ENCODE data around the gene ADGRB2.
A peak's percentile ranks its signal among the peaks of the same experiment; 100 is the strongest.

Gene ADGRB2

DNA sequence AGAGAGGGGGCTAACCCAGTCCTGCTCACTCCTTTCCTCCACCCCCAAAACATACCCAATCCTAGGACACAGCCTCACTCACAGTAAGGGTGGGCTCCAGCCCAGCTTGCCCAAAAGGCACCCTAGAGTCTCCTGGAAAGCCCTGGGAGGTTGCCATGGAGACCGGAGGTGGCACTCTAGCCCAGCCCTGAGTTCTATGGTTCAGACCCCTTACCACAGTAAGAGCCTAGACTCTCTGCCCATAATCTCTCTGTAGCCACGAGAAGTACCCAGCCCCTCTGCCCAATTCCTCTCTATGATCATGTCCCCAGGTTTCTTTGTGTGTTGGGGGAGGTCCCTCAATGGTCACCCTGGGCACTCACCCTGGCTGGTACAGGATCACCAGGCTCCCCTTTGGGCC, 74.8 kb downstream of the ADGRB2 start:
- H3K36me3 ChIP-seq (ENCODE audit: control insufficient read depth, insufficient read depth, low read length): peaks cover 4% of the 10 kb centered on the region
- H3K27ac ChIP-seq (ENCODE audit: low read depth, low read length): no peak overlapping the region
- no peak overlapping the region for H3K4me3 ChIP-seq (ENCODE audit: low read length)
- H3K4me1 ChIP-seq (ENCODE audit: control insufficient read depth, insufficient read depth, low read length): peaks cover 15% of the 10 kb centered on the region
- no peak overlapping the region for H3K9ac ChIP-seq (ENCODE audit: low read length)
- H3K27me3 ChIP-seq (ENCODE audit: control insufficient read depth, insufficient read depth, low read length): no peaks in the 10 kb centered on the region

DNA sequence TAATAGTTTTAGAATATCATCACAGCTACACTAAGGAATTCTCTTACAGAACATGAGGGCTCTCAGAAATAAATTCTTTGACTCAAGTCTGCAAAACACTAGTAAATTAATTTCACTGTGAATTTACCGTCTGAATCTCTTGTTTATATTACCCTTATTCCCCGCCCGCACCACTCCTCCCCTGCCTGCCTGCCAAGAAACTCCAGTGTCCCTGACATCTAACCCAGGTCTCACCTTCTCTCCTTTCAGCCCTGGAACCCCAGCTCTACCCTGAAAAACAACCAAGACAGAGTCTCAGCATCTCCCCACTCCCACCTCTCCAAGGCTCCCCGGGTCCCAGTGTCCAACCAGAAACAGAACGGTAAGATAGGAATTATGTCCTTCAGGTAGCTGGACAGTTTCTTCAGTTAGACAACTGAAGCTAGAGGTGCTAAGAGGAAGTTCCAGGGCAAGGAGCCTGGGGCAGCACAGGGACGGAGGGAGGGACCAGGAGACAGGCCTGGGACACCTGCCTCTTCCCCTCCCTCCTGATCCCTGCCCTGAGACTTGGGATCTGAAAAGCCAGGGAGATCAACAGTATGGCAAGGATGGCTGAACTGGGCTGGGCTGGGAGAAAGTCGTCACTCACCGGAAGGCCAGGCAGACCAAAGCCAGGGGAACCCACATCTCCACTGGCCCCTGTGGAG, 75.8 kb downstream of the ADGRB2 start:
- no peak overlapping the region for H3K9ac ChIP-seq (ENCODE audit: low read length)
- H3K27me3 ChIP-seq (ENCODE audit: control insufficient read depth, insufficient read depth, low read length): no peaks in the 10 kb centered on the region
- peak overlapping the region; percentile 58 for H3K27ac ChIP-seq (ENCODE audit: low read depth, low read length)
- peaks cover 15% of the 10 kb centered on the region for H3K4me1 ChIP-seq (ENCODE audit: control insufficient read depth, insufficient read depth, low read length)
- no peak overlapping the region for H3K4me3 ChIP-seq (ENCODE audit: low read length)
- peaks cover 4% of the 10 kb centered on the region for H3K36me3 ChIP-seq (ENCODE audit: control insufficient read depth, insufficient read depth, low read length)

DNA sequence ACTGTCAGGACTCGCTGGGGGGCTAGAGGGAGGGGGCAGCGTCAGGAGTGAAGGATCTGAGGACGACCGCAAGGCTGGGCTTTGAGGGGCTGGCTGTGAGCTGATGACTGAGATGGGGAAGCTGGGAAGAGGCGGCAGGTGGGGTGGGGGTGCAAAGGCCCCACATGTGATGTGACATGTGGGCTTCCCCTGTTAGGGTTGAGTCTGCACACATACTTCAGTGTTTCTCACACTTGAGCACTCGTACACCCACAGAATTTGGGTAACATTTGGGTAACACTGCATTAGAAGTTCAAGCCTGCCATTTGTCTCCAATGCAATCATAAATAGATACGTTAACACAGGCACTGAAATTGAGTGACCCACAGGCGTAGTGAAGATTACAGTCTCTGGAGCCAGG, 76.5 kb downstream of the ADGRB2 start:
- H3K27me3 ChIP-seq (ENCODE audit: control insufficient read depth, insufficient read depth, low read length): no peaks in the 10 kb centered on the region
- peaks cover 4% of the 10 kb centered on the region for H3K36me3 ChIP-seq (ENCODE audit: control insufficient read depth, insufficient read depth, low read length)
- peak overlapping the region; percentile 38 for H3K27ac ChIP-seq (ENCODE audit: low read depth, low read length)
- no peak overlapping the region for H3K9ac ChIP-seq (ENCODE audit: low read length)
- no peak overlapping the region for H3K4me3 ChIP-seq (ENCODE audit: low read length)
- peaks cover 15% of the 10 kb centered on the region for H3K4me1 ChIP-seq (ENCODE audit: control insufficient read depth, insufficient read depth, low read length)

DNA sequence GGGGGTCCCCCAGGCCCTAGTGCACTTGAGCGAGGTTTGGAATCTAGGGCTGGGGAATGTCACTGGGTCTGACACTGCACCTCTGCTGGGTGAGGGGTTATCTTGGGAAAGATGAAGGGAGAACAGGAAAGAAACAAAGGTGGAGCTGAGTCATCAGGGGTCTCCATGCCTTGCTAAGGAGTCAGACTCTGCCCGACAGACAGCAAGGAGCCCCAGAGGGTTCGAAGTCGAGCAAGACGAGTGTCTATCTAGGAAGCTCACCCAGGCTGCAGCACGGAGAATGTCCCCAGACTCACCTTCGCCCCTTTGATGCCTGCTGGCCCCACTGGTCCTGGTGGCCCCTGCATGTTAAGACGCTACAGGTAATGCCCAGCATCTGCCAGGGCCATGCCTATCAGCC, 78.3 kb downstream of the ADGRB2 start:
- H3K36me3 ChIP-seq (ENCODE audit: control insufficient read depth, insufficient read depth, low read length): peaks cover 4% of the 10 kb centered on the region
- no peak overlapping the region for H3K27ac ChIP-seq (ENCODE audit: low read depth, low read length)

DNA sequence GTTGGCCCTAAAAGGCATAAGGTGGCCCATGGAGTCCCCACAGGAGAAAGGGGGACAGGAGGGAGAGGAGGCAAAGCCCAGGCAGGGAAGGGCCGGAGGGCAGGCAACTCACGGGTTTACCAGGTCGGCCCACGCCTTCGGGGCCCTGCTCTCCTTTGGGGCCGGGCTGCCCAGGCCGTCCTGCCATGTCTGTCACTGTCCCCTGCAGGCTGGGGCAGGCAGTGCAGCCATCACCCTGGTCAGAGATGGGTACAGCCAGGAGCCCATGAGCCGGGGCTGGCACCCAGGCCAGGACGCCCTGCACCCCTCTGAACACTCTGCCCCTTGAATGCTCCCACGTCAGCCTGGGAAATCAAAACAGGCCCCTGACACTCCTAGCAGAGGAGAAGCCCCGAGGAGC, 80.1 kb downstream of the ADGRB2 start:
- Histone ChIP-seq H3K4me3 (ENCODE audit: low read length) (no peak overlapping the region), H3K36me3 (ENCODE audit: control insufficient read depth, insufficient read depth, low read length) (peaks cover 7% of the 10 kb centered on the region), H3K4me1 (ENCODE audit: control insufficient read depth, insufficient read depth, low read length) (peaks cover 18% of the 10 kb centered on the region), H3K9ac (ENCODE audit: low read length) (no peak overlapping the region), H3K27me3 (ENCODE audit: control insufficient read depth, insufficient read depth, low read length) (no peaks in the 10 kb centered on the region), H3K27ac (ENCODE audit: low read depth, low read length) (no peak overlapping the region)

More for the DNA sequence above, 78.3 kb downstream of the ADGRB2 start:
- H3K9ac ChIP-seq (ENCODE audit: low read length): no peak overlapping the region
- H3K4me1 ChIP-seq (ENCODE audit: control insufficient read depth, insufficient read depth, low read length): peaks cover 18% of the 10 kb centered on the region
- H3K27me3 ChIP-seq (ENCODE audit: control insufficient read depth, insufficient read depth, low read length): no peaks in the 10 kb centered on the region
- no peak overlapping the region for H3K4me3 ChIP-seq (ENCODE audit: low read length)

DNA sequence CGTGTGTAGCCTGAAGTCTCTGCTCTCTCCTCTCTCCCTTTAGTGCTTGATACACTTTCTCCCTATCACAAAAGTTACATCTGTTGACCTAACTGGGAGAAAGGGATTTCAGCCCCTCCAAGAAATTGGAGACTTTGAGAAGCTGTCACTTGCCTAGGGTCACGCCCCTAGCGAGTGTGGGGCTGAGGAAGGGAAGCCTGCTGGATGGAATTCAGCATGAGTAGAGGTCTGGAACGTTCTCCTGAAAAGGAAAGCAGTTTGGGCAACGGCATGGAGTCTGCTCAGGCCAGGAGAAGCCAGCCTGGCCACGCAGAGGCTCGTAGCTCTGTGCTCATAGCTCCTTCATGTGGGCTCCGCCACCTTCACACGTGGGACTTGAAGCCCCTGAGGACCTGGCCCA, 82.7 kb downstream of the ADGRB2 start:
- Histone ChIP-seq H3K27me3 (ENCODE audit: control insufficient read depth, insufficient read depth, low read length) (no peaks in the 10 kb centered on the region), H3K9ac (ENCODE audit: low read length) (no peak overlapping the region), H3K4me1 (ENCODE audit: control insufficient read depth, insufficient read depth, low read length) (peaks cover 6% of the 10 kb centered on the region), H3K27ac (ENCODE audit: low read depth, low read length) (no peak overlapping the region), H3K4me3 (ENCODE audit: low read length) (no peak overlapping the region), H3K36me3 (ENCODE audit: control insufficient read depth, insufficient read depth, low read length) (peaks cover 7% of the 10 kb centered on the region)

DNA sequence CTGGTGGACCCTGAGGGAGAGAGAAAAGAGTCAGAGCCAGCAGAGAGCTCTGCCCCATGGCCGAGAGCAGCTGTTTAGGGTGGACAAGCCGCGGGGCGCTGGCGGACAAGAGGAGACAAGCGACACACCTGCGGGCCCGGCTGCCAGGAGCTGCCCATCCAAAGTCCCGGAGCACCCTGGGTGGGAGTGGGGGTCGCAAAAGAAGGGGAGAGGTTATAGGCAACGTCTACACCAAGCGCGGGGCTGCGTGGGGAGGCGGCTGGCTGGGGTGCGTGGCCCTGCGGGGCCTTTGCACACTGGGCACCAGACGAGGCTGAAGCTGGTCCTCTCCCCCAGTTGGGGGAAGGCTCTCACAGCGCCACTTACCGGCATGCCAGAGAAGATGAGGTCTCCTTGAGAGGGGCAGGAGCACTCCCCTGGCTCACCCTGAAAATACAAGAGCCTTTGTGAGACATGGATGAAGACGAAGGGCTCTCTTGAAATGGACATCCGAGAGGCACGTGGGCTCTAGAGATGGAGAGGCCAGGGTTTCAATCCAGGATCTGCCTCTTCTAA, 84.4 kb downstream of the ADGRB2 start:
- H3K36me3 ChIP-seq (ENCODE audit: control insufficient read depth, insufficient read depth, low read length): peaks cover 4% of the 10 kb centered on the region
- H3K4me3 ChIP-seq (ENCODE audit: low read length): no peak overlapping the region
- H3K4me1 ChIP-seq (ENCODE audit: control insufficient read depth, insufficient read depth, low read length): peaks cover 12% of the 10 kb centered on the region
- H3K9ac ChIP-seq (ENCODE audit: low read length): no peak overlapping the region
- H3K27ac ChIP-seq (ENCODE audit: low read depth, low read length): no peak overlapping the region
- no peaks in the 10 kb centered on the region for H3K27me3 ChIP-seq (ENCODE audit: control insufficient read depth, insufficient read depth, low read length)

DNA sequence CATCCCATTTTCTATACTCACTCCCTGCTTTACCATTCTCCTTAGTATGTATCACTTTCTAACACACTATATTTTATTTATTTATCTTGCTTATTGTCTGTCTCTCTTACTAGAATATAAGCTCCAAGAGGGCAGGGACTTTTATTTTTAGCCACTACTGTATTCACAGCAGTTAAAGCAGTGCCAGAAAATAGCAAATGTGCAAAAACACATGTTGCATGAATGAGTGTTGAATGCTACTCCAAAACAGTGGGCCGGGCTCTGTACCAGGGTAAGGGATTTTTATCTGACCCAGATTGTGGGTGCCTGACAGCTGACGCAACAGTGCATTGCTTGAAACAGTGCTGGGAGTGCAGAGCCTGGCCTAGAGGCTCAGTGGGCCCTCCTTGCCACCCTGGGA, 85.0 kb downstream of the ADGRB2 start:
- Histone ChIP-seq H3K27me3 (ENCODE audit: control insufficient read depth, insufficient read depth, low read length) (no peaks in the 10 kb centered on the region), H3K4me3 (ENCODE audit: low read length) (no peak overlapping the region), H3K36me3 (ENCODE audit: control insufficient read depth, insufficient read depth, low read length) (peaks cover 4% of the 10 kb centered on the region), H3K27ac (ENCODE audit: low read depth, low read length) (no peak overlapping the region), H3K4me1 (ENCODE audit: control insufficient read depth, insufficient read depth, low read length) (peaks cover 17% of the 10 kb centered on the region), H3K9ac (ENCODE audit: low read length) (no peak overlapping the region)

DNA sequence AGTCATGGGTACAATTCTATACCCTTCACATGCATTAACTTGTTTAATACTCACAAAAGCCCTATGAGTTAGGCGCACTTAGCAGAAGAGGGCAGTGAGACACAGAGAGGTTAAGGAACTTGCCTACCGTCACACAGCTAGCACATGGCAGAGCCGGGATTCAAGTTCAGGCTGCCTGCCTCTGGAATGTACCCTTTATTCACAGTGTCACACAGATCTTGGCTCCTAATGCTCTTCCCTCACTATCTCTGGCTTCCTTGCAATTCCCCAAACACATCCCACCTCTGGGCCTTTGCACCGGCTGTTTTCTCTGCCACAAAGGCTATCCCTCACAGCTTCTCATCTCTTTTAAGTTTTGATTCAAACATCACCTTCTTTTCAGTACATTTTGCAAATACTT, 85.5 kb downstream of the ADGRB2 start:
- Histone ChIP-seq H3K9ac (ENCODE audit: low read length) (no peak overlapping the region), H3K4me3 (ENCODE audit: low read length) (no peak overlapping the region), H3K27ac (ENCODE audit: low read depth, low read length) (no peak overlapping the region), H3K36me3 (ENCODE audit: control insufficient read depth, insufficient read depth, low read length) (peaks cover 4% of the 10 kb centered on the region), H3K4me1 (ENCODE audit: control insufficient read depth, insufficient read depth, low read length) (peaks cover 18% of the 10 kb centered on the region), H3K27me3 (ENCODE audit: control insufficient read depth, insufficient read depth, low read length) (no peaks in the 10 kb centered on the region)

DNA sequence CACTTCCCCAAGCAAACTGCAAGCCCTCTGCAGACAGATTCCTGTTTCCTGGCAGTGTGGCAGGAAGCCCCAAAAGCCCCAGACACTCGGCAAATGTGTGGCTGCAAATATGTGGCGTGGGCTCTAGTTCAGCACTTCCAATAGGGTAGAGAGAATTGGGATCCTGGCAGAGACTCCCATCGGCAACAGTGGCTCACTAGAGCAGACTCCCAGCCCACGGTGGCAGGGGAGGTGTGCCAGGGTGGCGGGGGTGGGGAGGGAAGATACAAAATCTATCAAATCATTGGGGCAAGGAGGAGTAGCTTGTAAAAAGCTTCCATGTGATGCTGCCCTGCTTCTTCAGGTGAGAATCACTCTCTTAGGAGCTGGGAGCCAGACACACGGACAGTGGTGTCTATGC, 86.2 kb downstream of the ADGRB2 start:
- Histone ChIP-seq H3K4me3 (ENCODE audit: low read length) (no peak overlapping the region), H3K9ac (ENCODE audit: low read length) (no peak overlapping the region), H3K27me3 (ENCODE audit: control insufficient read depth, insufficient read depth, low read length) (no peaks in the 10 kb centered on the region), H3K27ac (ENCODE audit: low read depth, low read length) (no peak overlapping the region), H3K4me1 (ENCODE audit: control insufficient read depth, insufficient read depth, low read length) (peaks cover 24% of the 10 kb centered on the region), H3K36me3 (ENCODE audit: control insufficient read depth, insufficient read depth, low read length) (peaks cover 4% of the 10 kb centered on the region)

DNA sequence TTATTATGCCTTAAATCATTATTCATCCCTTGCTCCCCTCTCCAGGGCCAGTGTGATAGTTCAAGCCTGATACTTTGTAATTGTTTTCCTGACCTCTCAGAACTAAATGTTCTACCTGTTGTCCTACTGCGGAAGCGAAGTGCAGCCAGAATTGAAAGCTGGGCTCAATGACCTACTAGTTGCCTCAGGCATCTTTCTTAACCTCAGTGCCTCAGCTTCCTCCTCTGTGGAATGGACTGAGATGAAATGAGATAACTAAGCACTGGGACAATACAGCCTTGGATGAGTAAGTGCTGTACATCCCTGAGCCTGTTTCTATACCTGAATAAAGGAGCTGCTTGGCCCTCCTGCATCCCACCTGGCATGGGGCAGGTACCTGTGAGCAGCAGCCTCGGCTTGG, 86.7 kb downstream of the ADGRB2 start:
- Histone ChIP-seq H3K27ac (ENCODE audit: low read depth, low read length) (no peak overlapping the region), H3K4me3 (ENCODE audit: low read length) (no peak overlapping the region), H3K27me3 (ENCODE audit: control insufficient read depth, insufficient read depth, low read length) (no peaks in the 10 kb centered on the region), H3K36me3 (ENCODE audit: control insufficient read depth, insufficient read depth, low read length) (peaks cover 4% of the 10 kb centered on the region), H3K4me1 (ENCODE audit: control insufficient read depth, insufficient read depth, low read length) (peaks cover 29% of the 10 kb centered on the region), H3K9ac (ENCODE audit: low read length) (no peak overlapping the region)

Measured in rectal smooth muscle tissue (tissue), 1 donor.